HCT116 (cell line): ENCODE data around the gene ITM2C. TPM values are rescaled to one million over a fixed set of nuclear protein-coding genes. Genes with fewer than 3 reads are reported as not detected.

Experiments
- ATAC-seq: fragments of 200-7000 bp; cut with Tn5 transposase; 2 replicates; pipeline ENCODE4 v1.9.1; 2020; ENCODE audit warnings: mild to moderate bottlenecking, moderate library complexity
- BruUV-seq: library from RNA; stranded (reverse); fragments of 400-500 nt; replicated peaks from 2 replicates; lab custom pipeline; 2021; lab: Mats Ljungman, UMichigan
- CTCF ChIA-PET: fragments of 300-600 bp; sonication (Branson Sonifier 250); formaldehyde crosslinking; loops from one replicate; lab custom pipeline; 2021; ENCODE audit warnings: antibody characterized with exemption; lab: Charles Lee
- POLR2A ChIA-PET: fragments of 300-600, 350-600 bp; sonication (Branson Sonifier 250); formaldehyde crosslinking; loops from one replicate; lab custom pipeline; 2021; ENCODE audit warnings: antibody characterized with exemption; lab: Charles Lee
- RAD21 ChIA-PET, 2 experiments: fragments of 300-600 bp; sonication (Branson Sonifier 250); formaldehyde crosslinking; loops; one replicate each; lab custom pipeline; 2023; ENCODE audit warnings: low total read pairs in 2 of 2; ENCODE audit not compliant: uncharacterized antibody in 2 of 2, unreplicated experiment in 2 of 2, low non-redundant PET in 1 of 2; lab: Charles Lee
- DNase-seq: peaks from one replicate; pipeline ENCODE4 v3.0.0-alpha.2; 2010; ENCODE audit warnings: low read depth, low spot score
- H2AFZ ChIP-seq: fragments of 200-600 bp; shearing (Covaris generic), sonication (generic); 2 replicates; pipeline ENCODE4 v1.6.1; 2017; ENCODE audit warnings: low read depth, mixed run types, mixed read lengths, antibody characterized with exemption, low read length; ENCODE audit not compliant: poor library complexity, severe bottlenecking
- H3K27ac ChIP-seq: 2 replicates; pipeline ENCODE4 v1.5.1; 2012; ENCODE audit warnings: low read depth, low read length
- H3K27me3 ChIP-seq: fragments of 200-600 bp; sonication (generic); 2 replicates; pipeline ENCODE4 v1.6.1; 2016; ENCODE audit warnings: mixed run types, low read length, mixed read lengths; ENCODE audit not compliant: insufficient read depth
- H3K36me3 ChIP-seq, 2 experiments: fragments of 200-500 bp in 1 of 2; fragments of 200-600 bp in 1 of 2; sonication (Bioruptor generic) in 1 of 2; sonication (generic) in 1 of 2; 2 replicates each; pipeline versions ENCODE4 v1.5.1 to v1.6.1; 2014 to 2016; ENCODE audit warnings: low read length in 2 of 2, inconsistent platforms in 1 of 2, mixed read lengths in 1 of 2, mixed run types in 1 of 2; ENCODE audit not compliant: insufficient read depth in 2 of 2, control insufficient read depth in 1 of 2
- H3K4me1 ChIP-seq, 2 experiments: fragments of 200-600 bp in 1 of 2; sonication (generic) in 1 of 2; 2 replicates each; pipeline versions ENCODE4 v1.5.1 to v1.6.1; 2012 to 2017; ENCODE audit warnings: low read length in 2 of 2, inconsistent platforms in 1 of 2, mild to moderate bottlenecking in 1 of 2, mixed read lengths in 1 of 2, mixed run types in 1 of 2, moderate library complexity in 1 of 2; ENCODE audit not compliant: insufficient read depth in 2 of 2, control insufficient read depth in 1 of 2
- H3K4me2 ChIP-seq: fragments of 200-600 bp; sonication (generic); 2 replicates; pipeline ENCODE4 v1.6.1; 2017; ENCODE audit warnings: mixed run types, low read length, mixed read lengths
- H3K4me3 ChIP-seq, 2 experiments: fragments of 200-600 bp in 1 of 2; sonication (generic) in 1 of 2; replicated peaks in 1 of 2; 2 replicates each; pipeline ENCODE4 v1.5.1; 2011 to 2016; ENCODE audit warnings: low read length in 2 of 2, control low read depth in 1 of 2, low read depth in 1 of 2, mild to moderate bottlenecking in 1 of 2, mixed read lengths in 1 of 2, mixed run types in 1 of 2
- H3K79me2 ChIP-seq: fragments of 200-600 bp; sonication (generic); 2 replicates; pipeline ENCODE4 v1.6.1; 2017; ENCODE audit warnings: mild to moderate bottlenecking, mixed run types, low read length, moderate library complexity, mixed read lengths; ENCODE audit not compliant: insufficient read depth
- H3K9ac ChIP-seq: fragments of 200-600 bp; sonication (generic); 2 replicates; pipeline ENCODE4 v1.6.1; 2016; ENCODE audit warnings: low read length, mixed read lengths
- H3K9me2 ChIP-seq: fragments of 200-600 bp; sonication (generic), shearing (Covaris generic); 2 replicates; pipeline ENCODE4 v1.6.1; 2017; ENCODE audit warnings: mixed run types, mild to moderate bottlenecking, moderate library complexity; ENCODE audit not compliant: insufficient read depth
- H3K9me3 ChIP-seq, 2 experiments: fragments of 200-500 bp in 1 of 2; fragments of 200-600 bp in 1 of 2; sonication (Bioruptor generic) in 1 of 2; sonication (generic) in 1 of 2; 2 replicates each; pipeline ENCODE4 v1.6.1; 2014 to 2017; ENCODE audit warnings: low read length in 2 of 2, mixed read lengths in 2 of 2, inconsistent platforms in 1 of 2, low read depth in 1 of 2, mild to moderate bottlenecking in 1 of 2, mixed run types in 1 of 2, moderate library complexity in 1 of 2; ENCODE audit not compliant: control insufficient read depth in 1 of 2, insufficient read depth in 1 of 2
- H4K20me1 ChIP-seq: fragments of 200-600 bp; sonication (generic), shearing (Covaris generic); 2 replicates; pipeline ENCODE4 v1.6.1; 2017; ENCODE audit warnings: mixed run types, mild to moderate bottlenecking, moderate library complexity; ENCODE audit not compliant: insufficient read depth
- CEBPB ChIP-seq: IDR thresholded peaks from 2 replicates; pipeline ENCODE4 v1.6.1; 2012; ENCODE audit warnings: low read depth
- CTCF ChIP-seq, 3 experiments: fragments of 200-600 bp in 1 of 3; sonication (generic) in 1 of 3; IDR thresholded peaks in 2 of 3; conservative IDR thresholded peaks in 1 of 3; 2 replicates each; pipeline ENCODE4 v1.5.1; 2012 to 2017; ENCODE audit warnings: low read depth in 2 of 3, low read length in 2 of 3, antibody characterized with exemption in 1 of 3, borderline replicate concordance in 1 of 3, control low read depth in 1 of 3, mild to moderate bottlenecking in 1 of 3, mixed read lengths in 1 of 3, mixed run types in 1 of 3, moderate library complexity in 1 of 3; ENCODE audit not compliant: insufficient read depth in 1 of 3
- FOSL1 ChIP-seq: IDR thresholded peaks from 2 replicates; pipeline ENCODE4 v1.6.1; 2012; ENCODE audit warnings: low read depth
- JUND ChIP-seq: IDR thresholded peaks from 2 replicates; pipeline ENCODE4 v1.6.1; 2012
- POLR2A ChIP-seq: IDR thresholded peaks from 2 replicates; pipeline ENCODE4 v1.7.0; 2011; ENCODE audit warnings: borderline replicate concordance; ENCODE audit not compliant: insufficient read depth, insufficient read length; ENCODE audit errors: extremely low read depth
- POLR2AphosphoS5 ChIP-seq: IDR thresholded peaks from 2 replicates; pipeline ENCODE4 v1.6.1; 2011; ENCODE audit warnings: mild to moderate bottlenecking, low read depth, low read length, moderate library complexity
- SP1 ChIP-seq: IDR thresholded peaks from 2 replicates; pipeline ENCODE4 v1.6.1; 2012; ENCODE audit warnings: low read depth
- ZFX ChIP-seq: fragments of 450-650 bp; IDR thresholded peaks from 2 replicates; pipeline ENCODE4 v1.6.1; 2017
- intact Hi-C: fragments of 100-400 bp; cut with micrococcal nuclease; formaldehyde crosslinking; loops from 2 replicates; pipeline ENCODE4 v1.10.0; 2022
- total RNA-seq: library from RNA; stranded (reverse); gene quantifications from one replicate; pipeline ENCODE4 v1.2.1, GENCODE V29; 2021; ENCODE audit not compliant: unreplicated experiment

The ITM2C gene
- total RNA-seq, 1 experiment from 2014 or later, result 117 TPM

DNA sequence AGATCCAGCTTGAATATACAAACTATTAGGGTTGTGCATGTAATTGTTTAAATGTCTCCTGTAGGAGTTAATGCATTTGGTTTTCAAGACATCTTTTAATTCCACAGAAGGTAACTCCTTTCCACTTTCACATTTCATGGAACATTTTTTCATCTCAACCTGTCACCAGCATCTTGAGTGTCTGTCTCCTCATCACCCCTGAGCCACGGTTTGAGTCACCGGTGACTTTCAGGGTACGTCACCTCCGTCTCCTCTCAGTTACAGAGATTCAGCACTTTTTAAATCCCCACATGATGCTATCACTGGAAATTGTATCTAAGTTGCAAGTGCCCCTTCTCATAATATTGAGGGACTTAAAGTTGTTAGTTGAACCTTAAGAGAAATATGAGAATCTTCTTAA is 35.0 kb downstream of the ITM2C start:
- peaks cover under 1 to 12% of the 10 kb centered on the region in 2 experiments for H3K4me1 ChIP-seq
- H3K9me2 ChIP-seq, result no peaks in the 10 kb centered on the region
- no peak overlapping the region for H2AFZ ChIP-seq
- TF ChIP-seq POLR2AphosphoS5, result no peak
- no peak for TF ChIP-seq POLR2A
- TF ChIP-seq JUND, result no peak
- TF ChIP-seq CEBPB, result no peak
- no peak for TF ChIP-seq FOSL1
- ChIA-PET RAD21 (no interaction called here), CTCF (no interaction called here), POLR2A (no interaction called here)
- DNase-seq (no peak), ATAC-seq (no peak)
- H3K4me3 ChIP-seq, result no peak overlapping the region
- BruUV-seq, result no TSS peak
- H4K20me1 ChIP-seq, result no peaks in the 10 kb centered on the region
- no peak overlapping the region for H3K4me2 ChIP-seq
- intact Hi-C loops, result no loop called here
- peaks cover 33% of the 10 kb centered on the region; the same call in 1 of the 2 replicates for H3K27me3 ChIP-seq
- no peak overlapping the region for H3K27ac ChIP-seq
- no peaks in the 10 kb centered on the region for H3K36me3 ChIP-seq
- no peaks in the 10 kb centered on the region for H3K79me2 ChIP-seq
- H3K9ac ChIP-seq, result no peak overlapping the region
- H3K9me3 ChIP-seq, result no peaks in the 10 kb centered on the region

- H3K9me2 ChIP-seq, result no peaks in the 10 kb centered on the region
- RAD21 ChIA-PET, result no interaction called here
- POLR2A ChIA-PET, result no interaction called here
- no peaks in the 10 kb centered on the region for H4K20me1 ChIP-seq
- no peaks in the 10 kb centered on the region for H3K79me2 ChIP-seq
- CTCF ChIA-PET, result no interaction called here
- no TSS peak for BruUV-seq
- H3K4me1 ChIP-seq, result peaks cover 7 to 17% of the 10 kb centered on the region in 2 experiments
- no peak overlapping the region for H3K9ac ChIP-seq
- H3K36me3 ChIP-seq, result no peaks in the 10 kb centered on the region
- ATAC-seq (no peak), DNase-seq (no peak)
- no peak overlapping the region for H3K27ac ChIP-seq
- intact Hi-C loops, result no loop called here
- H2AFZ ChIP-seq, result no peak overlapping the region
- H3K27me3 ChIP-seq, result peaks cover 33% of the 10 kb centered on the region; the same call in 1 of the 2 replicates
- H3K4me3 ChIP-seq, result no peak overlapping the region
- H3K9me3 ChIP-seq, result no peaks in the 10 kb centered on the region
- TF ChIP-seq CTCF (IDR thresholded peaks at IDR 0.05 in 2 of 3, conservative IDR thresholded peaks at IDR 0.05 in 1 of 3; ENCODE audit: borderline replicate concordance in 1 of 3, insufficient read depth in 1 of 3, low read depth in 2 of 3, low read length in 2 of 3), result no peak
- TF ChIP-seq SP1, result no peak
- no peak for TF ChIP-seq POLR2AphosphoS5
- no peak for TF ChIP-seq ZFX
- H3K4me2 ChIP-seq, result no peak overlapping the region
Measured at GRCh38 chr2:230900336-230900995, 35.7 kb downstream of the ITM2C start.
